ENCODE results near the gene GNPAT.
"Not testable (repeated sequence)": the region's sequence is repeated elsewhere in the genome, so short reads cannot be mapped to it uniquely, and the experiment has no call there.

Gene GNPAT

GRCh38 chr1:231212301-231212700, 28.7 kb upstream of the GNPAT start:
- DNase-seq (ENCODE audit: extremely low read depth in 1 of 2, low read depth in 1 of 2) = not testable (repeated sequence)

DNA sequence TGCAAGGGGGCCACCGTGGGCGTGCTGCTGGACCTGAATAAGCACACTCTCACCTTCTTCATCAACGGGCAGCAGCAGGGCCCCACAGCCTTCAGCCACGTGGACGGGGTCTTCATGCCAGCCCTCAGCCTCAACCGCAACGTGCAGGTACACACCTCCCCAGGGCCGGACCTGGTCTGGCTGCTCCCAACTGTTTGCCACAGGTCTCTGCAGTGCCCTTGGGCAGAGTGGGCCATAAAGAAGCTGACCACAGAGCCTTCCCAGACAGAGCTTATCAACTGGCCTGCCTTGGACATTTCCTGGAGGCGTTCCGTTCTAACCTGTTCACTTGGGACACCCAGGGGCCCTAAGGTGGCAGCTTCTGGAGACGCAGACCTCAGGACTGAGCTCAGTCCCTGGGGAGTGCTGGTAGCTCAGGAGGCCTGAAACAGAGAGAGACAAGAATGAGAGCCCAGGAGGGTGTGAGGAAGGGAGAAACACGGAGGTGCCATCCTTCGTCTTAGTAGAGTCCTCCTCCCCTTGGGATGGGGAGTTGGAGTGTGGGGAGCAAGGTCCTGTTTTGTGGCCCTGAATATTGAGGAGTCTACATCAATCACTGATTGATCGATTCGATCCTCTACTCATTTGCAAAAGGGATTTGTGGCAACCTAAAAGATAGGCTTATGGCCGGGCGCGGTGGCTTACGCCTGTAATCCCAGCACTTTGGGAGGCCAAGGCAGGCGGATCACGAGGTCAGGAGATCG, 27.0 kb upstream of the GNPAT start:
- DNase-seq (ENCODE audit: extremely low read depth in 1 of 2, low read depth in 1 of 2) = no peak

GRCh38 chr1:231214918-231215680, 25.9 kb upstream of the GNPAT start:
- no peak for DNase-seq (ENCODE audit: extremely low read depth in 1 of 2, low read depth in 1 of 2)

GRCh38 chr1:231215681-231216385, 25.2 kb upstream of the GNPAT start:
- no peak for DNase-seq (ENCODE audit: extremely low read depth in 1 of 2, low read depth in 1 of 2)

DNA sequence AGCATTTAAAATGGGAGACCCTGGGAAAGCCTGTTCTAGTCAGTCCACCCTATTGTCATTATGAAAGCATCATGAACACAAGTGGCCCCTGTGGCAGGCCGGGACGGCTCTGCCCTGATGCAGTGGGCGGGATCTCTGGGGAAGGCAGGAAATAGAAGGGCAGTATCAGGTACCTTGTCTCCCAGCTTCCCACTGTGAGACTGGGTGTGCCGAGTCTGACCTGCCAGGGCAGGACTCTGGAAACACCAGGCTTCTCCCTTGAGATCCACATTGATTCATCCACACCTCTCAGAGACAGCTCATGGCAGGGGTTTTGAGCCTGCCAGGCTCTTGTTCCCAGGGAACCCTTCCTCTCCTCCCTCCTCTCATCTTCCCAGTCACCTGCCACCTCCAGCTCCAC, 24.5 kb upstream of the GNPAT start:
- DNase-seq (ENCODE audit: extremely low read depth in 1 of 2, low read depth in 1 of 2) = no peak

DNA sequence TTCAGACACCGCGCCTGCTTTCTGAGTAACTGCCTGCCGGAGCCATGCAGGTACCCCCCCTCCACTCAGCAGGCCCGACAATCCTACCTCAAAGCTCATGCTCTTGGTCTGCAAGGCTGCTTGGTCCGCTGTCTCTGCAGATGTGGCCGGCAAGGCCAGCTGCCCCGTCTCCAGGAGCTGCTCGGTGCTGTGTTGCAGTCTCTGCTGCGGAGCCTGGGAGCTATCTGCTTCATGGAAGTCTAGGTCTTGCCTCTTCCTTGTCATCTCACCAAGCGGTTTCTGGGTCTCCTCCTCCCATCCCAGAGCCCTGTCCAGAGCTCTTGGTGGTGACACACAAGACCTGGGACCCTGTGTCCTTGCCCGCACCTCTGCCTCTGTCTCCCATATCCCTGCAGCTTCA, 24.0 kb upstream of the GNPAT start:
- no peak for DNase-seq (ENCODE audit: extremely low read depth in 1 of 2, low read depth in 1 of 2)

GRCh38 chr1:231218078-231218477, 22.9 kb upstream of the GNPAT start:
- DNase-seq (ENCODE audit: extremely low read depth in 1 of 2, low read depth in 1 of 2) = no peak

DNA sequence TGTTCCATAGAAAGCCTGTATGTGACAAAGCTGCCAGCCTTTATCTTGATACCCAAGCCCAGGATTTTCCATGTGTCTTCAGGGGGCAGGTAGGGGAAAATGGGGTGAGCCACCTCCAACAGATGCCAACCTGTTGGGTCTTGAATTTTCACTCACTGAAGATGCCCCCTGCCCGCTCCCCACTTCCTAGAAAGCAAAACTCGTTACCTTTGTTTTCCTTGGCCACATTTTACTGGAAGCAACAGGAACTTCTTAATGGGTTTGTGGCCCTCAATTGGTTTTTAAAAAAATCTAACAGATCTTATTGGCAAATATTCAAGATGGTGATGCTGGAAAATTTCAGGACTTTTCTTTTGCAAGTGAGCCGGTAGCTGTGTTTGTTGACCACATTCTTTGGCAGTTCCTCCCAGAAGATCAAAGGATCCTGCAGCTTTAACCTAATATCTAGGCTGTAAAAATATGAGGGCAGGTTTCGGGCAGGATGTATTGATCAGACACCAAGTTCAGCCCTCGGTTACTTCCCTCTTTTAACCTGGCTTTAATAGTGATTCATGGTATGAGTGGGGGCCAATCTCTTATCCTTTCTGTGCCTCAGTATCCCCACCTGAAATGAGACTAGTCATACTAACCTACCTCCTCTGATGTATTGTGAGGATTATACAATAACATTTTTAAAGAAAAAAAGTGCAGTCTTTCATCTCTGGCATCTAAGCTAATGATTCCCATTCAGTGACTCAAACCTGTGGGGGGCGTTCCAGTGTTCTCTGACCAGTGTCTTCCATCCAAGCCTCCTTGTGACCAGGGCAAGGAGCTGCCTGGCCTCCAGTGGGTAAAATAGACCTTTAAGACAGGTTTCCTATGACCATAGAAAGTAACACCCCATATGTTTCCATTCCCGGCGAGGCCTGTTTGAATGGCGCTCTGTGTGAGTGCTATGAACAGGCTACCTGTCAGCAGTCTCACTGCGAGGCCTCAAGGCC, 21.3 kb upstream of the GNPAT start:
- DNase-seq (ENCODE audit: extremely low read depth in 1 of 2, low read depth in 1 of 2) = no peak

GRCh38 chr1:231220801-231221200, 20.2 kb upstream of the GNPAT start:
- no peak for DNase-seq (ENCODE audit: extremely low read depth in 1 of 2, low read depth in 1 of 2)

DNA sequence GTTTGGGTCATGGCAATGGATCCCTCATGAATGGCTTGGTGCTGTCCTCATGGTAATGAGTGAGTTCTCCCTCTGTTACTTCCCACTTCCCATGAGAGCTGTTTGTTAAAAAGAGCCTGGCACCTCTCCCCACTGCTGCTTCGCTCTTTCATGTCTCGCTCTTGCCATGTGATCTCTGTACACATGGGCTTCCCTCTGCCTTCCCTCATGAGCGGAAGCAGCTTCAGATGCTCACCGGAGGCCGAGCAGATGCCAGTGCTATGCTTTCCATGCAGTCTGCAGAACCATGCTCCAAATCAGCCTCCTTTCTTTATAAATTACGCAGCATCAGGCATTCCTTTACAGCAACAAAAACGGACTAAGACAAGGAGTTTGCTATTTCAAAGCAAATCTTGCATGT, 14.9 kb upstream of the GNPAT start:
- DNase-seq (ENCODE audit: extremely low read depth in 1 of 2, low read depth in 1 of 2) = no peak

DNA sequence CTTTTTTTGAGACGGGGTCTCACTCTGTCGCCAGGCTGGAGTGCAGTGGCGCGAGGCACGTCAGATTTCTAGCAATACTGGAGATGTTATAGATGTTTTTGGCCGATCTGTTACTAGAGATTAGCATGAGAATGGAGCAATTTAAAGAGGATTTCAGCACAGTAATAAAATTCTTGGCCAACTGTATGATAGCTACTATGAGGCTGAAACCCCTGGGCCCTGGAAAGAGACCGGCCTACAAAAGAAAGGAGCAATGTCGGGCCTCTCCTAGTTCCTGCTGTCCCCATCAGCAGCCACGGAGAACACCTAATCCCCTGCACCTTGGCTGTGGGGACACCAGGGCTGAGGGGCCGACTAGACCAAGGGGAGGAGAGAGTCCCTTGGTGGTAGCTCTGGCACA, 9.5 kb upstream of the GNPAT start:
- DNase-seq (ENCODE audit: extremely low read depth in 1 of 2, low read depth in 1 of 2) = no peak

GRCh38 chr1:231232870-231233734, 7.9 kb upstream of the GNPAT start:
- no peak for DNase-seq (ENCODE audit: extremely low read depth in 1 of 2, low read depth in 1 of 2)

DNA sequence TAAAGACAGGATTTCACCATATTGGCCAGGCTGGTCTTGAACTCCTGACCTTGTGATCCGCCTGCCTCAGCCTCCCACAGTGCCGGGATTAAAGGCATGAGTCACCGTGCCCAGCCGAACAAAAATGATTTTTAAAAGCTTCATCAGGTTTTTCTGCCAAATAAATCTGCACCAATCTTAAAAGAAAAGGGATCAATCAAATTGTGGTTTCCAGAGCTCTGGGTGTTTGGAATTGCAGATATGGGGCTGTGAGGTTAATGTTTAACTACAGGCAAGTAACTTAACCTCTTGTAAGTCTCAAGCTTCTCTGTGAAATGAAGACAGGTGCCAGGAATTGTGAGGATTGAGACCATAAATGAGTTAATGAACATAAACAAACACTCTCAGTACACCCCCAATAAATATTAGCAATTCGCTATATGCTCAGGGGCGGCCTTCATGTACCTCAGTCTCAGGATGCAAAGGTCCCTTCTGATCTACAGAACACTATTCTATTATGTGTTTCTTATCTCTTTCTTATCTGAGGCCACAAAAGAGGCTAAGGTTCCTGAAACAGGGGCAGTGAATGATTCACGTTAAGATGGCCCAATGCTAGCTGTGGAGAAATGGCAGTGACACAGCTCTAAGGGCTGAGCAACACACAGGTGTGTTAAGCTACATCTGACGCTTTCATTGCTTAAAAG, 7.1 kb upstream of the GNPAT start:
- DNase-seq (ENCODE audit: extremely low read depth in 1 of 2, low read depth in 1 of 2) = no peak

DNA sequence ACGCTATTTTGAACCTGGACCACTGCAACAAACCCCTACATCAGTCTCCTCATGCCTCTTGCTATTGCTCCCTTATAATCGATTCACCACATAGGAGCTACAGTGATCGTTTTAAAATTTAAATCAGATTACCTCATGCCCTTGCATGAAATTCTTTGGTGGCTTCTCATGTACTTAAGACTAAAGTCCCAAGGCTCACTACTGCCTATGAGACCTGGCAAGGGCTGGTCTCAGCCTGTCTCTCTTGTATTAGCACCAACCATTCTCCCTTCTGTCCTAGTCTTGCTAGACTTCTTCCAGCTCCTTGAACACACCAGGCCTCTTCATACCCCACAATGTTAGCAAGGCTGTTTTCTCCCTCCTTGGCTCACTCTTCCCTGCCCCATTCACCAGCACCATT, 6.5 kb upstream of the GNPAT start:
- no peak for DNase-seq (ENCODE audit: extremely low read depth in 1 of 2, low read depth in 1 of 2)

- DNase-seq (ENCODE audit: extremely low read depth in 1 of 2, low read depth in 1 of 2) = no peak
Measured at GRCh38 chr1:231235526-231236207, 5.3 kb upstream of the GNPAT start.

- no peak for DNase-seq (ENCODE audit: extremely low read depth in 1 of 2, low read depth in 1 of 2)
Measured at GRCh38 chr1:231236208-231236591, 4.8 kb upstream of the GNPAT start.

GRCh38 chr1:231236938-231237337, 4.1 kb upstream of the GNPAT start:
- DNase-seq (ENCODE audit: extremely low read depth in 1 of 2, low read depth in 1 of 2) = no peak

DNA sequence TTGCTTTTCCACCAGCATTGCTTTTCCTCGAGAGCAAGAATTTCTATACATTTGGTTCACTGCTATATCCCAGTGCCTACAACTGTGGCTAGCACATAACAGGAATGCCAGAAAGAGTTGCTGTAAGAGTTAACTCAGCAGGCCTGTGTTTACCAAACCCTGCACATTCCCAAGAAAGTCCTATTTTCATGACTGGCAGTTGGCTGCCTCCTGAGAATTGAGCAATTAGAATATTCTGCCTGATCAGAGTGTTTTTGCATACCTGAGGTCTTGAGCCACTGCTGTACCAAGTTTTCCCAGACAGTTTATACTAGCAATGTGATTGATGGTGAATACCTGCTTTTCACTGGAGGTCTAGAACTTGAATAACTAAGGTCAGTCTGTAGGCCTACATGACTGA, 2.7 kb upstream of the GNPAT start:
- no peak for DNase-seq (ENCODE audit: extremely low read depth in 1 of 2, low read depth in 1 of 2)

DNA sequence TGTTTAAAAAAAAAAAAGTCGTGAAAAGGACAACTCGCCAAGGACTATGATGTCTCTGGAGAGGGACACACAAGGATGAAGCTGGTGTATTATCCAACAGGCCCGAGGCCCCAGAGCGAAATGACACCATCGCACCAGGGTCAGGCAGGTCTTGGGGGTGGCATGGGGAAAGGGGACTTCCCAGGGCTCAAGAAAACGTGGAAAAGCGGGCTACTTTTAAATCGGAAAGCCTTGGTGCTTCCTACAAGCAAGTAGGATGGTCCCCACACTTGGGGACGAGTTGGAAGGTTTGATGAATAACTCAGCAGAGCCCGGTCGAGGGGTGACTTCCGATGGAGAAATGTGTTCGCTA, 505 bp upstream of the GNPAT start:
- DNase-seq (ENCODE audit: extremely low read depth in 1 of 2, low read depth in 1 of 2) = no peak

Data from stimulated activated CD8-positive, alpha-beta memory T cell treated with anti-CD3 and anti-CD28 coated beads, Interleukin-7, amount 100 ng/mL, for 48 hours (primary cell).